BE2C (cell line): ENCODE measurements around the gene DENND1A.

Experiments
- DNase-seq: peaks from one replicate; pipeline ENCODE4 v3.0.0-alpha.2; 2020
- H3K27me3 ChIP-seq: fragments of 250-450 bp; sonication (Bioruptor Pico); 2 replicates; pipeline ENCODE4 v1.5.1; 2020; ENCODE audit warnings: mild to moderate bottlenecking
- H3K36me3 ChIP-seq: fragments of 250-450 bp; sonication (Bioruptor Pico); 2 replicates; pipeline ENCODE4 v1.5.1; 2020; ENCODE audit warnings: mild to moderate bottlenecking
- H3K4me1 ChIP-seq: fragments of 250-450 bp; sonication (Bioruptor Pico); 2 replicates; pipeline ENCODE4 v1.5.1; 2020
- H3K4me3 ChIP-seq: 2 replicates; pipeline ENCODE4 v1.5.1; 2011; ENCODE audit warnings: low read depth, low read length
- H3K9me3 ChIP-seq: fragments of 250-450 bp; sonication (Bioruptor Pico); 2 replicates; pipeline ENCODE4 v1.5.1; 2020
- CTCF ChIP-seq: IDR thresholded peaks from 2 replicates; pipeline ENCODE4 v1.5.1; 2012; ENCODE audit warnings: mild to moderate bottlenecking, low read depth, low read length

DENND1A gene

GRCh38 chr9:123387686-123388085 is 542.2 kb downstream of the DENND1A start:
- no peak for TF ChIP-seq CTCF
- H3K27me3 ChIP-seq: no peaks in the 10 kb centered on the region
- no peaks in the 10 kb centered on the region for H3K36me3 ChIP-seq
- H3K9me3 ChIP-seq: no peaks in the 10 kb centered on the region
- no peaks in the 10 kb centered on the region for H3K4me1 ChIP-seq
- H3K4me3 ChIP-seq: no peak overlapping the region
- DNase-seq: no peak

GRCh38 chr9:123383512-123384170 is 546.3 kb downstream of the DENND1A start:
- H3K4me3 ChIP-seq: no peak overlapping the region
- no peaks in the 10 kb centered on the region for H3K9me3 ChIP-seq
- no peak for TF ChIP-seq CTCF
- no peak for DNase-seq
- H3K27me3 ChIP-seq: no peaks in the 10 kb centered on the region
- H3K36me3 ChIP-seq: no peaks in the 10 kb centered on the region
- H3K4me1 ChIP-seq: no peaks in the 10 kb centered on the region

GRCh38 chr9:123382653-123383511 is 547.0 kb downstream of the DENND1A start:
- no peak for DNase-seq
- peaks cover 6% of the 10 kb centered on the region; the same call in 1 of the 2 replicates for H3K4me1 ChIP-seq
- H3K27me3 ChIP-seq: no peaks in the 10 kb centered on the region
- no peak overlapping the region for H3K4me3 ChIP-seq
- H3K36me3 ChIP-seq: no peaks in the 10 kb centered on the region
- no peak for TF ChIP-seq CTCF
- no peaks in the 10 kb centered on the region for H3K9me3 ChIP-seq

- no peak for TF ChIP-seq CTCF
- Histone ChIP-seq H3K36me3 (no peaks in the 10 kb centered on the region), H3K4me1 (peaks cover 12% of the 10 kb centered on the region), H3K9me3 (no peaks in the 10 kb centered on the region), H3K27me3 (no peaks in the 10 kb centered on the region), H3K4me3 (no peak overlapping the region)
- DNase-seq: no peak
Measured at GRCh38 chr9:123380852-123381705, 548.8 kb downstream of the DENND1A start.

- H3K4me1 ChIP-seq: peaks cover 16% of the 10 kb centered on the region
- DNase-seq: no peak
- TF ChIP-seq CTCF: no peak
Measured at GRCh38 chr9:123378956-123379660, 550.8 kb downstream of the DENND1A start.

More at GRCh38 chr9:123378956-123379660, 550.8 kb downstream of the DENND1A start:
- no peaks in the 10 kb centered on the region for H3K9me3 ChIP-seq
- no peak overlapping the region for H3K4me3 ChIP-seq
- no peaks in the 10 kb centered on the region for H3K36me3 ChIP-seq
- H3K27me3 ChIP-seq: peaks cover 4% of the 10 kb centered on the region
